HepG2 (cell line): Measurements from ENCODE around the gene B3GAT3. TPM values are rescaled to one million over a fixed set of nuclear protein-coding genes. Genes with fewer than 3 reads are reported as not detected.

ENCODE experiments used
- BATF2 ChIP-seq: sonication (generic); formaldehyde crosslinking; IDR thresholded peaks from 2 replicates; pipeline ENCODE4 v1.8.0; 2022; ENCODE audit warnings: mild to moderate bottlenecking, missing genetic modification reagents, moderate library complexity
- CSRNP1 ChIP-seq: sonication (generic); formaldehyde crosslinking; IDR thresholded peaks from 2 replicates; pipeline ENCODE4 v1.8.1; 2023; ENCODE audit warnings: mild to moderate bottlenecking, missing genetic modification reagents
- CSRNP2 ChIP-seq: sonication (generic); formaldehyde crosslinking; conservative IDR thresholded peaks from 2 replicates; pipeline ENCODE4 v1.8.0; 2022; ENCODE audit warnings: low read depth, missing genetic modification reagents
- EP300 ChIP-seq, 3 experiments: sonication (generic) in 1 of 3; formaldehyde crosslinking in 1 of 3; IDR thresholded peaks; 2 replicates each; pipeline versions ENCODE4 v1.5.1 to v1.6.1; 2011 to 2020; ENCODE audit warnings: low read depth in 2 of 3, low read length in 2 of 3, borderline replicate concordance in 1 of 3, improper control_type of control experiment in 1 of 3, mild to moderate bottlenecking in 1 of 3, missing genetic modification reagents in 1 of 3, moderate library complexity in 1 of 3
- FOXJ3 ChIP-seq: sonication (generic); formaldehyde crosslinking; IDR thresholded peaks from 2 replicates; pipeline ENCODE4 v1.4.0; 2020; ENCODE audit warnings: missing genetic modification reagents, mild to moderate bottlenecking, borderline replicate concordance
- FOXK1 ChIP-seq: sonication (generic); formaldehyde crosslinking; IDR thresholded peaks from 2 replicates; pipeline ENCODE4 v1.4.0; 2020; ENCODE audit warnings: low read depth, missing genetic modification reagents, borderline replicate concordance
- GTF3A ChIP-seq: sonication (generic); formaldehyde crosslinking; conservative IDR thresholded peaks from 2 replicates; pipeline ENCODE4 v1.4.0; 2020; ENCODE audit warnings: mild to moderate bottlenecking, missing genetic modification reagents
- HDAC1 ChIP-seq: sonication (generic); formaldehyde crosslinking; IDR thresholded peaks from 2 replicates; pipeline ENCODE4 v1.5.1; 2020; ENCODE audit warnings: mild to moderate bottlenecking, missing genetic modification reagents
- HOXA7 ChIP-seq: sonication (generic); formaldehyde crosslinking; IDR thresholded peaks from 2 replicates; pipeline ENCODE4 v1.8.1; 2022; ENCODE audit warnings: mild to moderate bottlenecking, missing genetic modification reagents, moderate library complexity
- NFRKB ChIP-seq: fragments of 450-650 bp; IDR thresholded peaks from 2 replicates; pipeline ENCODE4 v1.6.1; 2017
- PAF1 ChIP-seq: IDR thresholded peaks from 2 replicates; pipeline ENCODE4 v1.6.1; 2016; ENCODE audit warnings: missing genetic modification reagents, missing compliant biosample characterization
- RAD51 ChIP-seq: fragments of 450-650 bp; IDR thresholded peaks from 2 replicates; pipeline ENCODE4 v1.6.1; 2016; ENCODE audit warnings: borderline replicate concordance
- SNRNP70 ChIP-seq: fragments of 200-400 bp; formaldehyde crosslinking; IDR thresholded peaks from 2 replicates; pipeline ENCODE4 v1.6.1; 2017; ENCODE audit warnings: mild to moderate bottlenecking, low read depth, low read length, moderate library complexity
- ZFP36L1 ChIP-seq: sonication (generic); formaldehyde crosslinking; IDR thresholded peaks from 2 replicates; pipeline ENCODE4 v1.8.0; 2022; ENCODE audit warnings: mild to moderate bottlenecking, missing genetic modification reagents, moderate library complexity
- ZIK1 ChIP-seq: sonication (generic); formaldehyde crosslinking; IDR thresholded peaks from 2 replicates; pipeline ENCODE4 v1.5.0; 2020; ENCODE audit warnings: mild to moderate bottlenecking, low read depth, missing genetic modification reagents, borderline replicate concordance
- ZNF124 ChIP-seq: sonication (generic); formaldehyde crosslinking; IDR thresholded peaks from 2 replicates; pipeline ENCODE4 v1.4.0; 2020; ENCODE audit warnings: missing genetic modification reagents
- ZNF251 ChIP-seq: sonication (generic); formaldehyde crosslinking; IDR thresholded peaks from 2 replicates; pipeline ENCODE4 v1.9.0; 2021; ENCODE audit warnings: mild to moderate bottlenecking, missing genetic modification reagents
- ZNF33A ChIP-seq: sonication (generic); formaldehyde crosslinking; IDR thresholded peaks from 2 replicates; pipeline ENCODE4 v1.5.1; 2020; ENCODE audit warnings: missing genetic modification reagents, mild to moderate bottlenecking, moderate library complexity, borderline replicate concordance
- ZNF556 ChIP-seq: sonication (generic); formaldehyde crosslinking; IDR thresholded peaks from 2 replicates; pipeline ENCODE4 v1.4.0; 2020; ENCODE audit warnings: mild to moderate bottlenecking, missing genetic modification reagents, borderline replicate concordance
- ZNF670 ChIP-seq: sonication (generic); formaldehyde crosslinking; IDR thresholded peaks from 2 replicates; pipeline ENCODE4 v1.8.0; 2022; ENCODE audit warnings: mild to moderate bottlenecking, missing genetic modification reagents, borderline replicate concordance
- ZNF672 ChIP-seq: sonication (generic); formaldehyde crosslinking; IDR thresholded peaks from 2 replicates; pipeline ENCODE4 v1.8.1; 2022; ENCODE audit warnings: missing genetic modification reagents
- ZNF691 ChIP-seq: sonication (generic); formaldehyde crosslinking; IDR thresholded peaks from 2 replicates; pipeline ENCODE4 v1.4.0; 2020; ENCODE audit warnings: missing genetic modification reagents, low read depth, mild to moderate bottlenecking, borderline replicate concordance
- ZNF720 ChIP-seq: sonication (generic); formaldehyde crosslinking; IDR thresholded peaks from 2 replicates; pipeline ENCODE4 v1.4.0; 2020; ENCODE audit warnings: missing genetic modification reagents
- polyA plus RNA-seq, 8 experiments: library from polyadenylated mRNA; depleted of rRNA in 3 of 8; stranded (reverse) in 7 of 8; unstranded in 1 of 8; fragments of >200 nt; fragmentation: Illumina TruSeq in 4 of 8; extraction: Trizol in 4 of 8; gene quantifications; 2 replicates each; pipeline versions ENCODE4 v1.2.1 to v1.2.3, GENCODE V29; 2011 to 2016; ENCODE audit warnings: low read depth in 4 of 8, missing spikeins in 1 of 8, mixed read lengths in 1 of 8; ENCODE audit not compliant: insufficient read depth in 1 of 8
- total RNA-seq, 5 experiments: library from RNA; depleted of rRNA; stranded (reverse); fragments of >200 nt; fragmentation: Illumina TruSeq; extraction: Trizol; gene quantifications; 2 replicates each; pipeline ENCODE4 v1.2.3, GENCODE V29; 2016; ENCODE audit warnings: low read depth in 1 of 5

Gene B3GAT3
- total and polyA plus RNA-seq, 2 of the 13 experiments (the other 11 are each of a cell fraction or from before 2014, with no cell fraction given) = 21.3 to 26.1 TPM

- TF ChIP-seq CSRNP1 (CRISPR knock-in tag) = peak; percentile 34; the same call in 1 of the 2 replicates
- TF ChIP-seq FOXK1 (CRISPR knock-in tag) = peak; percentile 58; the same call in 1 of the 2 replicates
- no peak for TF ChIP-seq ZNF556 (CRISPR knock-in tag)
- no peak for TF ChIP-seq HOXA7 (CRISPR knock-in tag)
- TF ChIP-seq BATF2 (CRISPR knock-in tag) = no peak
- no peak for TF ChIP-seq EP300 (IDR thresholded peaks at IDR 0.05; ENCODE audit: low read depth in 2 of 2, low read length in 2 of 2)
- TF ChIP-seq EP300 (CRISPR knock-in tag; IDR thresholded peaks at IDR 0.05; ENCODE audit: borderline replicate concordance) = no peak; the same call in 1 of the 2 replicates
- TF ChIP-seq NFRKB = no peak
- TF ChIP-seq ZNF33A = no peak
- 0 out of 2 replicates have a peak, but pooled peaks have one; percentile 36 for TF ChIP-seq PAF1 (CRISPR knock-in tag)
- TF ChIP-seq ZNF672 (CRISPR knock-in tag) = no peak
- TF ChIP-seq ZNF720 (CRISPR knock-in tag) = no peak
- TF ChIP-seq ZIK1 = 0 out of 2 replicates have a peak, but pooled peaks have one; percentile 45
- TF ChIP-seq ZNF251 = no peak
- no peak for TF ChIP-seq GTF3A (CRISPR knock-in tag)
- TF ChIP-seq ZNF124 (CRISPR knock-in tag) = peak; percentile 64; the same call in 1 of the 2 replicates
- no peak for TF ChIP-seq FOXJ3
- no peak for TF ChIP-seq CSRNP2 (CRISPR knock-in tag)
- TF ChIP-seq HDAC1 = peak; percentile 12; the same call in 1 of the 2 replicates
- no peak for TF ChIP-seq ZNF670 (CRISPR knock-in tag)
- TF ChIP-seq RAD51 = no peak
- TF ChIP-seq ZFP36L1 (CRISPR knock-in tag) = 0 out of 2 replicates have a peak, but pooled peaks have one; percentile 25
- TF ChIP-seq SNRNP70 = no peak
- TF ChIP-seq ZNF691 = 0 out of 2 replicates have a peak, but pooled peaks have one; percentile 16
Observed at GRCh38 chr11:62573592-62574362, 48.0 kb downstream of the B3GAT3 start, which contains the start of gene EEF1G (continued).
